Measurements from ENCODE around the gene ZNF180. TPM values are rescaled to one million over a fixed set of nuclear protein-coding genes. Genes with fewer than 3 reads are reported as not detected.
"Not testable (repeated sequence)": the region's sequence is repeated elsewhere in the genome, so short reads cannot be mapped to it uniquely, and the experiment has no call there.

ZNF180 gene
- total and polyA plus RNA-seq, 2 donors from 2014 or later: 3.4 to 10.3 TPM

- DNase-seq; H3K27me3 ChIP-seq (ENCODE audit: control insufficient read depth, insufficient read depth, low read length); H3K27ac ChIP-seq (ENCODE audit: low read depth in 2 of 2, low read length in 2 of 2); H3K36me3 ChIP-seq (ENCODE audit: control insufficient read depth in 2 of 3, insufficient read depth in 3 of 3, low read length in 3 of 3); H3K4me3 ChIP-seq (ENCODE audit: low read length in 3 of 3); FAIRE-seq; intact Hi-C loops (cut with DNase I); H3K4me1 ChIP-seq (ENCODE audit: control insufficient read depth in 2 of 3, insufficient read depth in 2 of 3, low read depth in 1 of 3, low read length in 3 of 3); H3K9ac ChIP-seq (ENCODE audit: low read length in 3 of 3): not testable (repeated sequence)
- H3K9me3 ChIP-seq (ENCODE audit: control insufficient read depth in 2 of 3, insufficient read depth in 1 of 3, low read length in 3 of 3): peaks cover 0 to 28% (median 8%) of the 10 kb centered on the region in 3 donors
These were observed 44.3 kb downstream of the ZNF180 start for GRCh38 chr19:44456016-44456415.

GRCh38 chr19:44455100-44455499 lies 45.2 kb downstream of the ZNF180 start:
- H3K27me3 ChIP-seq (ENCODE audit: control insufficient read depth, insufficient read depth, low read length): no peaks in the 10 kb centered on the region
- no peaks in the 10 kb centered on the region for H3K36me3 ChIP-seq (ENCODE audit: control insufficient read depth in 2 of 3, insufficient read depth in 3 of 3, low read length in 3 of 3)
- H3K4me1 ChIP-seq (ENCODE audit: control insufficient read depth in 2 of 3, insufficient read depth in 2 of 3, low read depth in 1 of 3, low read length in 3 of 3): no peaks in the 10 kb centered on the region
- H3K9me3 ChIP-seq (ENCODE audit: control insufficient read depth in 2 of 3, insufficient read depth in 1 of 3, low read length in 3 of 3): peaks cover 0 to 28% (median 8%) of the 10 kb centered on the region in 3 donors
- no peak for DNase-seq
- H3K4me3 ChIP-seq (ENCODE audit: low read length in 3 of 3): no peak overlapping the region
- intact Hi-C loops (cut with DNase I): no loop called here
- no peak for FAIRE-seq
- H3K9ac ChIP-seq (ENCODE audit: low read length in 3 of 3): no peak overlapping the region
- no peak overlapping the region for H3K27ac ChIP-seq (ENCODE audit: low read depth in 2 of 2, low read length in 2 of 2)
- TF ChIP-seq CTCF (IDR thresholded peaks at IDR 0.05; ENCODE audit: borderline replicate concordance, extremely low read depth, insufficient read depth): no peak

- no peak for TF ChIP-seq CTCF (IDR thresholded peaks at IDR 0.05; ENCODE audit: borderline replicate concordance, extremely low read depth, insufficient read depth)
- FAIRE-seq (no peak), DNase-seq (no peak)
- H3K4me1 ChIP-seq (ENCODE audit: control insufficient read depth in 2 of 3, insufficient read depth in 2 of 3, low read depth in 1 of 3, low read length in 3 of 3): peaks cover 0 to 4% (median 0%) of the 10 kb centered on the region in 3 donors
- H3K27ac ChIP-seq (ENCODE audit: low read depth in 2 of 2, low read length in 2 of 2): no peak overlapping the region
- H3K27me3 ChIP-seq (ENCODE audit: control insufficient read depth, insufficient read depth, low read length): no peaks in the 10 kb centered on the region
- H3K9me3 ChIP-seq (ENCODE audit: control insufficient read depth in 2 of 3, insufficient read depth in 1 of 3, low read length in 3 of 3): peaks cover 0 to 33% (median 8%) of the 10 kb centered on the region in 3 donors
- H3K36me3 ChIP-seq (ENCODE audit: control insufficient read depth in 2 of 3, insufficient read depth in 3 of 3, low read length in 3 of 3): no peaks in the 10 kb centered on the region
- intact Hi-C loops (cut with DNase I): no loop called here
- H3K9ac ChIP-seq (ENCODE audit: low read length in 3 of 3): no peak overlapping the region
- H3K4me3 ChIP-seq (ENCODE audit: low read length in 3 of 3): no peak overlapping the region
These were observed 48.0 kb downstream of the ZNF180 start for GRCh38 chr19:44452367-44452766.

GRCh38 chr19:44451687-44452086 lies 48.6 kb downstream of the ZNF180 start:
- no peak for DNase-seq
- no peaks in the 10 kb centered on the region for H3K36me3 ChIP-seq (ENCODE audit: control insufficient read depth in 2 of 3, insufficient read depth in 3 of 3, low read length in 3 of 3)
- H3K27me3 ChIP-seq (ENCODE audit: control insufficient read depth, insufficient read depth, low read length): no peaks in the 10 kb centered on the region
- peaks cover 0 to 29% (median 8%) of the 10 kb centered on the region in 3 donors for H3K9me3 ChIP-seq (ENCODE audit: control insufficient read depth in 2 of 3, insufficient read depth in 1 of 3, low read length in 3 of 3)
- no peak for FAIRE-seq
- intact Hi-C loops (cut with DNase I): no loop called here
- H3K4me3 ChIP-seq (ENCODE audit: low read length in 3 of 3): no peak overlapping the region
- H3K27ac ChIP-seq (ENCODE audit: low read depth in 2 of 2, low read length in 2 of 2): no peak overlapping the region
- H3K9ac ChIP-seq (ENCODE audit: low read length in 3 of 3): no peak overlapping the region
- peaks cover 0 to 4% (median 0%) of the 10 kb centered on the region in 3 donors for H3K4me1 ChIP-seq (ENCODE audit: control insufficient read depth in 2 of 3, insufficient read depth in 2 of 3, low read depth in 1 of 3, low read length in 3 of 3)
- no peak for TF ChIP-seq CTCF (IDR thresholded peaks at IDR 0.05; ENCODE audit: borderline replicate concordance, extremely low read depth, insufficient read depth)
